22Rv1 (cell line): ENCODE data around the gene PDE9A.

Experiments
- H3K27ac ChIP-seq: fragments of 450-650 bp; 2 replicates; pipeline ENCODE4 v1.5.1; 2017
- CTCF ChIP-seq: fragments of 450-650 bp; IDR thresholded peaks from 2 replicates; pipeline ENCODE4 v1.5.1; 2017; ENCODE audit warnings: mild to moderate bottlenecking
- ZFX ChIP-seq: fragments of 450-650 bp; IDR thresholded peaks from 2 replicates; pipeline ENCODE4 v1.6.1; 2017; ENCODE audit warnings: antibody characterized with exemption, borderline replicate concordance

The PDE9A gene

GRCh38 chr21:42631142-42631541 lies 22.3 kb upstream of the PDE9A start:
- TF ChIP-seq ZFX = no peak
- no peak for TF ChIP-seq CTCF

GRCh38 chr21:42632336-42632751 lies 21.1 kb upstream of the PDE9A start:
- TF ChIP-seq ZFX (no peak), CTCF (no peak)

More at GRCh38 chr21:42631142-42631541, 22.3 kb upstream of the PDE9A start:
- H3K27ac ChIP-seq = no peak overlapping the region

GRCh38 chr21:42632771-42633690 lies 20.4 kb upstream of the PDE9A start:
- H3K27ac ChIP-seq = no peak overlapping the region
- TF ChIP-seq ZFX (no peak), CTCF (no peak)

More at GRCh38 chr21:42632336-42632751, 21.1 kb upstream of the PDE9A start:
- no peak overlapping the region for H3K27ac ChIP-seq

GRCh38 chr21:42633858-42634257 lies 19.6 kb upstream of the PDE9A start:
- H3K27ac ChIP-seq = no peak overlapping the region
- TF ChIP-seq ZFX (no peak), CTCF (no peak)

- H3K27ac ChIP-seq = no peak overlapping the region
- TF ChIP-seq ZFX (no peak), CTCF (no peak)
Observed at GRCh38 chr21:42635848-42636519, 17.4 kb upstream of the PDE9A start.

- no peak overlapping the region for H3K27ac ChIP-seq
- no peak for TF ChIP-seq ZFX
- TF ChIP-seq CTCF = no peak
Observed at GRCh38 chr21:42636520-42637266, 16.7 kb upstream of the PDE9A start.
